WERI-Rb-1 (cell line): Measurements from ENCODE around the gene HSPA12B.
"Not testable (repeated sequence)": the region's sequence is repeated elsewhere in the genome, so short reads cannot be mapped to it uniquely, and the experiment has no call there.

ENCODE experiments used
- DNase-seq: peaks from one replicate; pipeline ENCODE4 v3.0.0-alpha.2; 2020
- H3K27ac ChIP-seq: fragments of 250-450 bp; sonication (Bioruptor Pico); 2 replicates; pipeline ENCODE4 v1.5.1; 2020; ENCODE audit warnings: mild to moderate bottlenecking, moderate library complexity
- H3K27me3 ChIP-seq: fragments of 250-450 bp; sonication (Bioruptor Pico); 2 replicates; pipeline ENCODE4 v1.5.1; 2021; ENCODE audit warnings: mild to moderate bottlenecking, low read depth, moderate library complexity; ENCODE audit not compliant: insufficient read depth, severe bottlenecking
- H3K36me3 ChIP-seq: fragments of 250-450 bp; sonication (Bioruptor Pico); 2 replicates; pipeline ENCODE4 v1.5.1; 2020; ENCODE audit warnings: mild to moderate bottlenecking, moderate library complexity
- H3K4me3 ChIP-seq: 2 replicates; pipeline ENCODE4 v1.5.1; 2011; ENCODE audit warnings: low read depth, mild to moderate bottlenecking, control low read depth, low read length
- H3K9me3 ChIP-seq: fragments of 250-450 bp; sonication (Bioruptor Pico); 2 replicates; pipeline ENCODE4 v1.5.1; 2021; ENCODE audit warnings: mild to moderate bottlenecking, moderate library complexity; ENCODE audit not compliant: severe bottlenecking
- CTCF ChIP-seq: IDR thresholded peaks from 2 replicates; pipeline ENCODE4 v1.5.1; 2011; ENCODE audit warnings: low read depth, mild to moderate bottlenecking, control low read depth, inconsistent platforms, low read length

The HSPA12B gene

GRCh38 chr20:3786665-3787323 is 54.3 kb downstream of the HSPA12B start, which contains the start of gene CENPB:
Gene CENPB, minus strand, starts transcription at chr20:3786740. Its CDS starts 257 bp downstream, at chr20:3786483.
- peak; percentile 68 for TF ChIP-seq CTCF
- peak; percentile 83 for DNase-seq
- Histone ChIP-seq H3K9me3 (no peaks in the 10 kb centered on the region), H3K4me3 (peak within 1 kb of the TSS; percentile 67), H3K27me3 (no peaks in the 10 kb centered on the region), H3K36me3 (peaks cover 14% of the 10 kb centered on the region), H3K27ac (peak within 1 kb of the TSS; percentile 78)

DNA sequence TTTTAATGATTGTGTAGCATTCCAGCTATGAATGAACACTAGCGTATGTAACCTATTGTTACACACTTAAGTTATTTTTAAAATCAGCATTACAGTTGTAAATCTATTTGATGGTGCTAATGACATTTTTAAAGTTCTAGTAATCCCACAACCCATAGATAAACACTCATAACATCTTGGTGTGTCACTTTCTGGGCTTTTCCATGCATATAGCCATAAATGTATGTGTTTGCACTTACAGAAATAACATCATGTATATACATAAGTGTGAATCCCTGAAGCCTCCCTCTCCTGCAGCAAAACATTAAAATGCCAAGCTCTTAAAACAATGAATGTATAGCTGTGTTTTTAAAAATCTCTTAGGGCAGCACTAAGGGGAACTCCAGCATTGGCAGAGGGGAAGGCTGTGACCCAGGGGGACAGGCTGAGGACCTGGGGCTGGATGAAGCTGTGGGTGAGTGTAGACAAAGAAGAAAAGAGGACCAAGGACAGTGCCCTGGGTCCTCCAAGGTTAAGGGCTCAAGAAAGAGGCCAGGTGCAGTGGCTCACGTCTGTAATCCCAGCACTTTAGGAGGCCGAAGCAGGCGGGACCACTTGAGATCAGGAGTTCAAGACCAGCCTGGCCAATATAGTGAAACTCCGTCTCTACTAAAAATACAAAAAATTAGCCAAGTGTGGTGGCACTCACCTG is 55.0 kb downstream of the HSPA12B start:
- no peak for DNase-seq
- H3K27ac ChIP-seq, result peak overlapping the region; percentile 9
- H3K9me3 ChIP-seq, result no peaks in the 10 kb centered on the region
- TF ChIP-seq CTCF, result no peak
- H3K4me3 ChIP-seq, result peak overlapping the region; percentile 67
- peaks cover 14% of the 10 kb centered on the region for H3K36me3 ChIP-seq
- no peaks in the 10 kb centered on the region for H3K27me3 ChIP-seq

DNA sequence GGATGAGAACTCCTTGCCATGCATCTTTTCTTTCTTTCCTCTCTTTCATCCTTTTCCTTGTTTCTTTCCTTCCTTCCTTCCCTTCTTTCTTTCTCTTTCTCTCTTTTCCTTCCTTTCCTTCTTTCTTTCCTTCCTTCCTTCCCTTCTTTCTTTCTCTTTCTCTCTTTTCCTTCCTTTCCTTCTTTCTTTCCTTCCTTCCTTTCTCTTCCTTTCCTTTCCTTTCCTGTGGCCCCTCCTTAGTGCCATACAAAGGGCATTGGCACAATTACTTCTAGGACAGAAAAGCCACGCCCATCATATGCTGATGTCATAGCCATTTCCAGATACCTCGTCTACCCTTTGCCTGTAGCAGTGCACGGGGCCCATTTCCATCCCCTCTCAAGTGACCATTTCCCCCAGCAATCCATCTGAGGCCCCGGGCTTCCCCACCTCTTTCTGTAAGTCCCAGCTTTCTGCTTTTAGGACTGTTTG is 56.2 kb downstream of the HSPA12B start:
- Histone ChIP-seq H3K36me3 (peaks cover 14% of the 10 kb centered on the region), H3K9me3 (no peaks in the 10 kb centered on the region), H3K27ac (no peak overlapping the region), H3K27me3 (no peaks in the 10 kb centered on the region), H3K4me3 (no peak overlapping the region)
- DNase-seq, result no peak
- TF ChIP-seq CTCF, result no peak

- not testable (repeated sequence) for H3K9me3 ChIP-seq, H3K4me3 ChIP-seq, H3K27ac ChIP-seq, H3K27me3 ChIP-seq, DNase-seq
- H3K36me3 ChIP-seq, result peaks cover 14% of the 10 kb centered on the region
These were observed 56.7 kb downstream of the HSPA12B start for GRCh38 chr20:3789201-3789600.

DNA sequence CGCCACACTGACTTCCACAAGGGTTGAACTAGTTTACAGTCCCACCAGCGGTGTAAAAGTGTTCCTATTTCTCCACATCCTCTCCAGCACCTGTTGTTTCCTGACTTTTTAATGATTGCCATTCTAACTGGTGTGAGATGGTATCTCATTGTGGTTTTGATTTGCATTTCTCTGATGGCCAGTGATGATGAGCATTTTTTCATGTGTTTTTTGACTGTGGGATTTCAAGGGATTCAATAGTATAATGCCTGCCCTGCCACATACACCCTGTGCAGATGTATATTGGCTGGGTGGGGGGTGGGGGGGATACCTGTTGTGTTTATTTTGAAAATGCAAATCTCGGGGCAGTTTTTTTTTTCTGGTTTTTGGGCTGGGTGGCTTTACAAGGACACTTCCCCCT is 61.7 kb downstream of the HSPA12B start:
- DNase-seq, H3K4me3 ChIP-seq, H3K27ac ChIP-seq, H3K27me3 ChIP-seq, H3K9me3 ChIP-seq: not testable (repeated sequence)
- peaks cover 12% of the 10 kb centered on the region for H3K36me3 ChIP-seq

DNA sequence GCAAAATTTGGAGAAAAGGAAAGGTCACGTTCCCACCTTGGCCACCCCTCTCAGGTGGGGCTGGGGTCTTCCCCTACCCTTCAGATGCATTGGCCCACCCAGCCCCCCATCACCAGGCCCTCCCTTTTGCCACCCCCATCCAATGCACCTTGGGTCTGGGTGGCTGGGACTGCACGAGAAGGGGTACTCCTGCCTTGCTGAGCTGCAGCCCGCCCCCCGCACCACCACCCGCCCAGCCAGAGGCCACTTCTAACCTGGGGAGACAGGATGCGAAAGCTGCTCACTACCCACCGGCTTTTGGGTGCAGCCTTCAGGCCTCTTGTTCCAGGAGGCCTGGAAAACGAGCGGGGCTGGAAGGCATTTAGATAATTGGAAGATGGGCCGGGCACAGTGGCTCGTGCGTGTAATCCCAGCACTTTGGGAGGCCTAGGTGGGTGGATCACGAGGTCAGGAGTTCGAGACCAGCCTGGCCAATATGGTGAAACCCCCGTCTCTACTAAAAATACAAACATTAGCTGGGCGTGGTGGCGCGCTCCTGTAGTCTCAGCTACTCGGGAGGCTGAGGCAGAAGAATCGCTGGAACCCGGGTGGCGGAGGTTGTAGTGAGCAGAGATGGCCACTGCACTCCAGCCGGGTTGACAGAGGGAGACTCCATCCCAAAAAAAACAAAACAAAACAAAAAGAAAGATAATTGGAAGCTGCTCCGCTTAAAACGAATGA is 62.4 kb downstream of the HSPA12B start:
- Histone ChIP-seq H3K9me3 (no peaks in the 10 kb centered on the region), H3K36me3 (peaks cover 12% of the 10 kb centered on the region), H3K4me3 (peak overlapping the region; percentile 82; the same call in 1 of the 2 replicates), H3K27me3 (no peaks in the 10 kb centered on the region), H3K27ac (no peak overlapping the region)
- DNase-seq, result no peak
- no peak for TF ChIP-seq CTCF
